ENCODE measurements around the gene CSNK1G2. TPM values are rescaled to one million over a fixed set of nuclear protein-coding genes. Genes with fewer than 3 reads are reported as not detected.

CSNK1G2 gene
- total RNA-seq, 1 experiment from 2014 or later = 100.0 TPM

DNA sequence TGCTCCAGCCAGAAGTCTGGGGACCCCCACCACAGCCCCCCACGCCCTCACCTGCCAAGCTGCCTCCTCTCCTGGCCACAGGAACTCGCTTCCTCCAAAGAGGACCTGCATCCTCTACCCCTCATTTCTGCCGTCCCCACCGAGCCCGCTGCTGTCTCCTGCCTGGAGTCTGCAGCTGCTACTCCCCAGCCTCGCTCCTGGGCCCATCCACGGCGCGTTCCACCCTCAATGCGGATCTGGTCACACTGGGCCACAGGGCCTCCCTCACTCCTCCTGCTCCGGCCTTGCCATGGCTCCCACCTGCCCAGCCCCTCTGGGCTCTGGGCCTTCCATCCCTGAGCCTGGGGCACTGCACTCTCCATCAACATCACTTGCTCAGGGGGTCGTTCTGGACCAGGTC lies 70.2 kb downstream of the CSNK1G2 start:
- H3K27ac Mint-ChIP-seq = peak overlapping the region in 1 of 3 experiments; percentile 40; a peak in 1 of 7 replicates
- no peak overlapping the region for H3K4me2 ChIP-seq (ENCODE audit: insufficient read depth, insufficient read length, low read length)
- H4K8ac ChIP-seq (replicated peaks; ENCODE audit: insufficient read length, low read depth, low read length) = no peak overlapping the region
- no peak overlapping the region for H3T11ph ChIP-seq (ENCODE audit: low read length)
- no peaks in the 10 kb centered on the region for H3K27me3 ChIP-seq (ENCODE audit: insufficient read depth, low read length)
- H3K9me3 ChIP-seq (ENCODE audit: control insufficient read depth, low read depth, low read length) = no peaks in the 10 kb centered on the region
- H3K9ac ChIP-seq (ENCODE audit: extremely low read depth, insufficient read length, low read length) = no peak overlapping the region
- H2BK120ac ChIP-seq (ENCODE audit: low read depth, low read length, poor library complexity, severe bottlenecking) = no peak overlapping the region
- peaks cover 22 to 33% (median 32%) of the 10 kb centered on the region in 3 experiments; a peak in 6 of 7 replicates for H3K36me3 Mint-ChIP-seq (ENCODE audit: insufficient read depth in 1 of 3, low read depth in 3 of 3)
- H3K23ac ChIP-seq (ENCODE audit: insufficient read length, low read depth, low read length) = no peak overlapping the region
- H2BK20ac ChIP-seq (ENCODE audit: low read depth, low read length, poor library complexity, severe bottlenecking) = no peak overlapping the region
- H3K79me1 ChIP-seq (ENCODE audit: insufficient read depth, low read depth, low read length, poor library complexity, severe bottlenecking) = no peaks in the 10 kb centered on the region
- no peak overlapping the region for H2BK5ac ChIP-seq (ENCODE audit: insufficient read length, low read length)
- H4K5ac ChIP-seq (ENCODE audit: insufficient read length, low read depth, low read length) = no peak overlapping the region
- no peak overlapping the region for H3K27ac ChIP-seq (ENCODE audit: insufficient read length, low read depth, low read length)
- H3K56ac ChIP-seq (ENCODE audit: insufficient read length, low read depth, low read length) = no peak overlapping the region
- no CpG with 5 or more reads among the region's 12 CpGs for WGBS (ENCODE audit: extremely low coverage, insufficient read length, low lambda C conversion rate)
- no peaks in the 10 kb centered on the region for H3K27me3 Mint-ChIP-seq (ENCODE audit: low read depth)
- H2BK12ac ChIP-seq (ENCODE audit: insufficient read length, low read depth, low read length) = no peak overlapping the region
- H2AK5ac ChIP-seq (ENCODE audit: insufficient read length, low read length) = no peak overlapping the region
- H3K18ac ChIP-seq (ENCODE audit: insufficient read length, low read depth, low read length) = no peak overlapping the region
- H2AFZ ChIP-seq (ENCODE audit: low read length) = no peak overlapping the region
- no peaks in the 10 kb centered on the region for H4K20me1 ChIP-seq (ENCODE audit: control insufficient read depth, insufficient read depth, insufficient read length)
- H3K4me3 Mint-ChIP-seq = no peak overlapping the region
- H3K4me1 Mint-ChIP-seq = peaks cover 5 to 13% of the 10 kb centered on the region in 2 experiments; a peak in 3 of 4 replicates
- no peak overlapping the region for H2BK15ac ChIP-seq (ENCODE audit: low read depth, low read length)
- H3K14ac ChIP-seq (ENCODE audit: insufficient read depth, low read length) = no peak overlapping the region
- H3K9me3 Mint-ChIP-seq = no peaks in the 10 kb centered on the region; a peak in 2 of 5 replicates
- no peak overlapping the region for H3K4ac ChIP-seq (ENCODE audit: low read depth, low read length)
- no peak overlapping the region for H4K91ac ChIP-seq (ENCODE audit: insufficient read length, low read depth, low read length)
- TF ChIP-seq CTCF (conservative IDR thresholded peaks at IDR 0.05) = no peak
- H3K4me1 ChIP-seq (ENCODE audit: insufficient read depth, low read length) = no peaks in the 10 kb centered on the region
- no peaks in the 10 kb centered on the region; the same call in 1 of the 2 replicates for H3K79me2 ChIP-seq (ENCODE audit: insufficient read depth, low read length)
- H3K23me2 ChIP-seq (ENCODE audit: insufficient read length, low read depth, low read length, poor library complexity, severe bottlenecking) = peaks cover 4% of the 10 kb centered on the region
- DNase-seq = no peak
